ENCODE measurements around the gene LTBP3. TPM values are rescaled to one million over a fixed set of nuclear protein-coding genes. Genes with fewer than 3 reads are reported as not detected.
A peak's percentile ranks its signal among the peaks of the same experiment; 100 is the strongest.

The LTBP3 gene
- total RNA-seq, 2 experiments from 2014 or later = 11.2 to 13.8 TPM

GRCh38 chr11:65496304-65497140 is 61.6 kb downstream of the LTBP3 start:
- Histone ChIP-seq H2AFZ (ENCODE audit: low read length) (no peak overlapping the region), H3K9me2 (ENCODE audit: insufficient read depth, low read length) (no peaks in the 10 kb centered on the region), H3K36me3 (ENCODE audit: insufficient read depth, low read length) (peaks cover 26% of the 10 kb centered on the region), H3K79me2 (ENCODE audit: insufficient read depth, low read depth, low read length) (peaks cover 62% of the 10 kb centered on the region), H4K20me1 (ENCODE audit: insufficient read depth, low read length) (peaks cover 23% of the 10 kb centered on the region), H3K4me1 (ENCODE audit: insufficient read depth, low read length, poor library complexity, severe bottlenecking) (peaks cover 60% of the 10 kb centered on the region), H3K4me3 (ENCODE audit: low read depth, low read length, poor library complexity, severe bottlenecking) (peak overlapping the region; percentile 58), H3K9me3 (ENCODE audit: low read length) (no peaks in the 10 kb centered on the region), H3K27ac (ENCODE audit: low read depth, low read length, poor library complexity, severe bottlenecking) (peak overlapping the region; percentile 98), H3K4me2 (ENCODE audit: low read length) (peak overlapping the region; percentile 78)
- TSS peak; percentile 98 for BruUV-seq (replicated peaks)
- POLR2A ChIA-PET = interaction anchor here (0.5 to 7.8 kb wide), 12 partner anchors 8 to 136 kb away, joined by 3 to 237 read pairs (median 18); partner anchors contain the start of genes NEAT1 and SCYL1
- no peak for DNase-seq (ENCODE audit: low spot score)
- intact Hi-C loops (cut with micrococcal nuclease; ENCODE audit: unreplicated experiment) = loop anchor here (1.0 to 2.0 kb wide), 3 partner anchors 19 to 74 kb away; partner anchors contain the start of gene NEAT1
- CTCF ChIA-PET (ENCODE audit: unreplicated experiment) = interaction anchor here (1.0 to 1.5 kb wide), 3 partner anchors 8 to 20 kb away, joined by 3 read pairs; no protein-coding TSS in a partner anchor
- TF ChIP-seq EZH2phosphoT487 (IDR thresholded peaks at IDR 0.05; ENCODE audit: borderline replicate concordance, low read depth, low read length) = no peak
- TF ChIP-seq CTCF (conservative IDR thresholded peaks at IDR 0.05; ENCODE audit: low read length) = no peak

- intact Hi-C loops (cut with micrococcal nuclease; ENCODE audit: unreplicated experiment) = no loop called here
- peaks cover 33% of the 10 kb centered on the region; the same call in 1 of the 2 replicates for H3K79me2 ChIP-seq (ENCODE audit: insufficient read depth, low read depth, low read length)
- H3K9me3 ChIP-seq (ENCODE audit: low read length) = no peaks in the 10 kb centered on the region
- H3K27ac ChIP-seq (ENCODE audit: low read depth, low read length, poor library complexity, severe bottlenecking) = peak overlapping the region; percentile 81
- POLR2A ChIA-PET = interaction anchor here (0.5 to 11.1 kb wide), 9 partner anchors 6 to 74 kb away, joined by 3 to 199 read pairs (median 8); partner anchors contain the start of gene MALAT1
- TF ChIP-seq EZH2phosphoT487 (IDR thresholded peaks at IDR 0.05; ENCODE audit: borderline replicate concordance, low read depth, low read length) (no peak), CTCF (conservative IDR thresholded peaks at IDR 0.05; ENCODE audit: low read length) (no peak)
- no peaks in the 10 kb centered on the region for H4K20me1 ChIP-seq (ENCODE audit: insufficient read depth, low read length)
- H3K4me2 ChIP-seq (ENCODE audit: low read length) = peak overlapping the region; percentile 61
- H3K4me1 ChIP-seq (ENCODE audit: insufficient read depth, low read length, poor library complexity, severe bottlenecking) = peaks cover 88% of the 10 kb centered on the region
- CTCF ChIA-PET (ENCODE audit: unreplicated experiment) = interaction anchor here (1.2 to 3.1 kb wide), 2 partner anchors 15 to 22 kb away, joined by 7 to 15 read pairs; no protein-coding TSS in a partner anchor
- DNase-seq (ENCODE audit: low spot score) = no peak
- peak overlapping the region; percentile 42 for H3K4me3 ChIP-seq (ENCODE audit: low read depth, low read length, poor library complexity, severe bottlenecking)
- no TSS peak for BruUV-seq (replicated peaks)
- no peaks in the 10 kb centered on the region for H3K9me2 ChIP-seq (ENCODE audit: insufficient read depth, low read length)
- peak overlapping the region; percentile 70; the same call in 1 of the 2 replicates for H2AFZ ChIP-seq (ENCODE audit: low read length)
- H3K36me3 ChIP-seq (ENCODE audit: insufficient read depth, low read length) = no peaks in the 10 kb centered on the region
Measured at GRCh38 chr11:65493367-65494176, 64.6 kb downstream of the LTBP3 start.

All from OCI-LY7 (cell line).